NB4 (cell line): ENCODE data around the gene A2ML1.

Experiments
- DNase-seq: peaks from one replicate; pipeline ENCODE4 v3.0.0; 2010; ENCODE audit warnings: low read depth
- H3K4me3 ChIP-seq: one replicate; pipeline ENCODE4 v1.5.1; 2011; ENCODE audit warnings: mild to moderate bottlenecking, low read depth, low read length, moderate library complexity
- CTCF ChIP-seq: IDR thresholded peaks from one replicate; pipeline ENCODE4 v1.5.1; 2012; ENCODE audit warnings: low read depth, low read length
- MAX ChIP-seq: IDR thresholded peaks from 2 replicates; pipeline ENCODE4 v1.6.1; 2011; ENCODE audit warnings: low read depth, low read length
- MYC ChIP-seq: IDR thresholded peaks from 2 replicates; pipeline ENCODE4 v1.6.1; 2011; ENCODE audit warnings: low read depth, low read length
- POLR2A ChIP-seq: IDR thresholded peaks from 2 replicates; pipeline ENCODE4 v1.6.1; 2011; ENCODE audit warnings: mild to moderate bottlenecking; ENCODE audit not compliant: insufficient read length; ENCODE audit errors: extremely low read depth

A2ML1 gene

GRCh38 chr12:8886502-8887284 is 64.3 kb downstream of the A2ML1 start:
- DNase-seq, result no peak
- no peak overlapping the region for H3K4me3 ChIP-seq
- no peak for TF ChIP-seq MAX
- no peak for TF ChIP-seq POLR2A
- no peak for TF ChIP-seq CTCF
- no peak for TF ChIP-seq MYC

- no peak overlapping the region for H3K4me3 ChIP-seq
- DNase-seq, result peak; percentile 12
- TF ChIP-seq MAX, result no peak
- no peak for TF ChIP-seq MYC
- no peak for TF ChIP-seq CTCF
- TF ChIP-seq POLR2A, result no peak
These were observed 64.9 kb downstream of the A2ML1 start for GRCh38 chr12:8887285-8887715.

GRCh38 chr12:8890313-8891085 is 68.1 kb downstream of the A2ML1 start:
- peak overlapping the region; percentile 51 for H3K4me3 ChIP-seq
- TF ChIP-seq CTCF, result peak; percentile 67
- TF ChIP-seq MYC, result no peak
- DNase-seq, result peak; percentile 57

GRCh38 chr12:8891976-8892375 is 69.6 kb downstream of the A2ML1 start:
- no peak for DNase-seq
- no peak for TF ChIP-seq MYC
- TF ChIP-seq POLR2A, result no peak
- TF ChIP-seq MAX, result no peak
- TF ChIP-seq CTCF, result no peak
- no peak overlapping the region for H3K4me3 ChIP-seq

- TF ChIP-seq MYC (no peak), CTCF (no peak), MAX (no peak), POLR2A (no peak)
These were observed 72.0 kb downstream of the A2ML1 start for GRCh38 chr12:8894378-8894777.

More at GRCh38 chr12:8894378-8894777, 72.0 kb downstream of the A2ML1 start:
- H3K4me3 ChIP-seq, result no peak overlapping the region
- DNase-seq, result no peak
